ENCODE data around the gene PCNX1.

The PCNX1 gene

DNA sequence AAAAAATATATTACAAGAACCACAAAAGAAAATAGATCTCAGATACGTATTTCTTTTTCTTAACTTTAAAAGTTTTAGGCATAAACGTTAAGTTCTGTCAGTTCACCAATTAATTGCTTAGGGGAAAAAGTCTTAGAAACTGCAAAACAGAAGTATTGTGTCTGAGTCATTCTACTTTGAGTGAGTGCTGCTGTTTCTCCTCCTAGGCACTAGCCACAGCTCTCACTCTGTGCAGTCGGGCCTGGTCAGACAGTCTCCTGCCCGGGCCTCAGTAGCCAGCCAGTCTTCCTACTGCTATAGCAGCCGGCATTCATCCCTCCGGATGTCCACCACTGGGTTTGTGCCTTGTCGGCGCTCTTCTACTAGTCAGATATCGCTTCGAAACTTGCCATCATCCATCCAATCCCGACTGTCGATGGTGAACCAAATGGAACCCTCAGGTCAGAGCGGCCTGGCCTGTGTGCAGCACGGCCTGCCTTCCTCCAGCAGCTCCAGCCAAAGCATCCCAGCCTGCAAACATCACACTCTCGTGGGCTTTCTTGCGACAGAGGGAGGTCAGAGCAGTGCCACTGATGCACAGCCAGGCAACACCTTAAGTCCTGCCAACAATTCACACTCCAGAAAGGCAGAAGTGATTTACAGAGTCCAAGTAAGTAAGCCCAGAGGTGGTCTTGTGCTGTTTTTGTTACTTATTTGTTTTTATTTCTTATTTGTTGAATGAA lies 201.3 kb downstream of the PCNX1 start:
- no peak overlapping the region for H3K4me3 ChIP-seq (ENCODE audit: low read depth, low read length)
- no peaks in the 10 kb centered on the region for H3K27me3 ChIP-seq (ENCODE audit: insufficient read depth, low read length)
- no peak overlapping the region for H3K27ac ChIP-seq (ENCODE audit: low read depth, low read length)
- H3K36me3 ChIP-seq (ENCODE audit: insufficient read depth, low read length), result peaks cover 20% of the 10 kb centered on the region; the same call in 1 of the 2 replicates
- H3K4me1 ChIP-seq (ENCODE audit: control insufficient read depth, insufficient read depth, low read length, unreplicated experiment), result peaks cover 14% of the 10 kb centered on the region
- no peak overlapping the region for H2AFZ ChIP-seq (ENCODE audit: low read length, unreplicated experiment)
- no peaks in the 10 kb centered on the region for H3K79me2 ChIP-seq (ENCODE audit: control insufficient read depth, insufficient read depth, low read length, unreplicated experiment)

GRCh38 chr14:71113376-71113775 lies 206.1 kb downstream of the PCNX1 start:
- H2AFZ ChIP-seq (ENCODE audit: low read length, unreplicated experiment), result no peak overlapping the region
- no peak overlapping the region for H3K27ac ChIP-seq (ENCODE audit: low read depth, low read length)
- peaks cover 21% of the 10 kb centered on the region for H3K36me3 ChIP-seq (ENCODE audit: insufficient read depth, low read length)
- no peaks in the 10 kb centered on the region for H3K27me3 ChIP-seq (ENCODE audit: insufficient read depth, low read length)
- H3K79me2 ChIP-seq (ENCODE audit: control insufficient read depth, insufficient read depth, low read length, unreplicated experiment), result no peaks in the 10 kb centered on the region
- H3K4me3 ChIP-seq (ENCODE audit: low read depth, low read length), result no peak overlapping the region
- H3K4me1 ChIP-seq (ENCODE audit: control insufficient read depth, insufficient read depth, low read length, unreplicated experiment), result peaks cover 22% of the 10 kb centered on the region

- Histone ChIP-seq H3K27ac (ENCODE audit: low read depth, low read length) (no peak overlapping the region), H2AFZ (ENCODE audit: low read length, unreplicated experiment) (no peak overlapping the region), H3K36me3 (ENCODE audit: insufficient read depth, low read length) (peaks cover 19% of the 10 kb centered on the region), H3K27me3 (ENCODE audit: insufficient read depth, low read length) (no peaks in the 10 kb centered on the region), H3K4me3 (ENCODE audit: low read depth, low read length) (no peak overlapping the region), H3K4me1 (ENCODE audit: control insufficient read depth, insufficient read depth, low read length, unreplicated experiment) (peaks cover 30% of the 10 kb centered on the region), H3K79me2 (ENCODE audit: control insufficient read depth, insufficient read depth, low read length, unreplicated experiment) (no peaks in the 10 kb centered on the region)
Observed at GRCh38 chr14:71114565-71114964, 207.3 kb downstream of the PCNX1 start.

DNA sequence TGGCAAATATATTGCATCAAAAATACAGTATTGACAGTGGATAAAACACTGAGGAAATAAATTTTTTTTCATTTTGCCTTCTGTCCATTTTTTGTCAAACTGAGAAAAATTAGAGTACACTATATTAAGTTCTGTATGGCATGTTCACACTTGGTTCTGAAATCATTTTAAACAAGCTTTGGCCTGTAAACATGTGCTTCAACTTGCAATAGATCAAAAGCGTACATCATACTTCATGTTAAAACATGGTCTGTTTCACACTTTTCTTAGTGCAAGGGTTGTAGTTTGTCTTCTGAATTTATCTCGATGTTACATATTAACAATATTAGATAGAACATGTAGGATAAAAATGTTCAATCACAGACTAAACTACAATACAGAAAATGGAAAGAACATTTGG lies 208.0 kb downstream of the PCNX1 start:
- Histone ChIP-seq H3K27ac (ENCODE audit: low read depth, low read length) (no peak overlapping the region), H3K4me1 (ENCODE audit: control insufficient read depth, insufficient read depth, low read length, unreplicated experiment) (peaks cover 32% of the 10 kb centered on the region), H2AFZ (ENCODE audit: low read length, unreplicated experiment) (no peak overlapping the region), H3K36me3 (ENCODE audit: insufficient read depth, low read length) (peaks cover 14% of the 10 kb centered on the region), H3K27me3 (ENCODE audit: insufficient read depth, low read length) (no peaks in the 10 kb centered on the region), H3K4me3 (ENCODE audit: low read depth, low read length) (no peak overlapping the region), H3K79me2 (ENCODE audit: control insufficient read depth, insufficient read depth, low read length, unreplicated experiment) (no peaks in the 10 kb centered on the region)

DNA sequence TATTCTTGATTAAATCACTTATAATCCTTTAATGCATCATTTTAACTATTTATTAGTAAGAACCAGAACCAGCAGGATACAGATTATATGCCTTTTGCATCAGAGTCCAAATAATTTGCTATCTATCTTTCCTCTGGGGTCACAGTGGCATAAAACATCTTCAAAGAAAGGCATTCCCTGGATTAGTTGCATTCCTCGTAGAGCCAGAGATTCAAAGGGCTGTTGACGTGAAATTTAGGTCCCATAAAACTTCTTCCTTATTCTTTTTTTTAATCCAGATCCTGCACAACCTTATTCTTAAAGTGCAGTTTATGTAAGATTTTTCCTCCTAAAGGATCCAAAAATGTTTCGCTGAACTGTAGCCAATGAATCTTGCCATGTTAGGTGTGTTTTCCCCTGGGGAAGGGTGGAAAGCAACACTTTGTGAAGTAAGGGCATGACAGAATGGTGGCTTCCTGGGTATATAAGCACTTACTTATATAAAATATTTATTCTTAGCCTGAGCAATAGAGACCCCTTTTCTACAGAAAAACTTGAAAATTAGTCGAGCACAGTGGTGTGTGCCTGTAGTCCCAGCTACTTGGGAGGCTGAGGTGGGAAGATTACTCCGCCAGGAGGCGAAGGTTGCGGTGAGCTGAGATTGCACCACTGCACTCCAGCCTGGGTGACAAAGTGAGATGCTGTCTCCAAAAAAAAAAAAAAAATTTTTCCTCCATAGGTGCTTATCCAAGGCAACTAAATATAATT lies 208.7 kb downstream of the PCNX1 start:
- H3K4me1 ChIP-seq (ENCODE audit: control insufficient read depth, insufficient read depth, low read length, unreplicated experiment), result peaks cover 32% of the 10 kb centered on the region
- H3K79me2 ChIP-seq (ENCODE audit: control insufficient read depth, insufficient read depth, low read length, unreplicated experiment), result no peaks in the 10 kb centered on the region
- no peak overlapping the region for H3K27ac ChIP-seq (ENCODE audit: low read depth, low read length)
- no peak overlapping the region for H3K4me3 ChIP-seq (ENCODE audit: low read depth, low read length)
- H3K27me3 ChIP-seq (ENCODE audit: insufficient read depth, low read length), result no peaks in the 10 kb centered on the region
- peaks cover 9% of the 10 kb centered on the region for H3K36me3 ChIP-seq (ENCODE audit: insufficient read depth, low read length)
- no peak overlapping the region for H2AFZ ChIP-seq (ENCODE audit: low read length, unreplicated experiment)

DNA sequence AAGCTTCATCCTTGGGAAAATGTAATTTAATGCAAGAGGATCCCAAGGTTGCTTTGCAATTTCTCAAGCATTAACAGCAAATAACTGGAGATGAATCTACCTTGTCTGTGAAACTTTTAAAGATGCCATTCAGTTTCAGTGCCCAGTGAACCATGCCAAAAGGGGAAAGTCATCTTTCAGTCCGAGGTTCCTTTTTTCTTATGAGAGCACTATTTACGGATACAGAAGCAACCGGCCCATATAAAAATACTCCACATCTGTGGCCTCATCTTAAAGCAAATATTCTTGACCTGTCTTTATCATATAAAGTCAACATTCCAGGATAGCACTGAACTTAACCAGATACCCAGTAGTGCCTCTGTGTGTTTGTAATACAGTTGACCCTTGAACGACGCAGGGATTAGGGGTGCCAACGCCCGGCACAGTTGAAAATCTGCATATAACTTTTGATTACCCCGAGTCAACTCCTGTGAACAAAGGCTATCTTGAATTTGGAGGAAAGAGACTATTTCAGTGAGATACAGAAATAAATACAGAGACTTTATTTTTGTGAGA lies 209.4 kb downstream of the PCNX1 start:
- Histone ChIP-seq H3K79me2 (ENCODE audit: control insufficient read depth, insufficient read depth, low read length, unreplicated experiment) (no peaks in the 10 kb centered on the region), H3K27me3 (ENCODE audit: insufficient read depth, low read length) (no peaks in the 10 kb centered on the region), H3K27ac (ENCODE audit: low read depth, low read length) (no peak overlapping the region), H3K4me1 (ENCODE audit: control insufficient read depth, insufficient read depth, low read length, unreplicated experiment) (peaks cover 32% of the 10 kb centered on the region), H3K36me3 (ENCODE audit: insufficient read depth, low read length) (peaks cover 5% of the 10 kb centered on the region; the same call in 1 of the 2 replicates), H3K4me3 (ENCODE audit: low read depth, low read length) (no peak overlapping the region), H2AFZ (ENCODE audit: low read length, unreplicated experiment) (no peak overlapping the region)

DNA sequence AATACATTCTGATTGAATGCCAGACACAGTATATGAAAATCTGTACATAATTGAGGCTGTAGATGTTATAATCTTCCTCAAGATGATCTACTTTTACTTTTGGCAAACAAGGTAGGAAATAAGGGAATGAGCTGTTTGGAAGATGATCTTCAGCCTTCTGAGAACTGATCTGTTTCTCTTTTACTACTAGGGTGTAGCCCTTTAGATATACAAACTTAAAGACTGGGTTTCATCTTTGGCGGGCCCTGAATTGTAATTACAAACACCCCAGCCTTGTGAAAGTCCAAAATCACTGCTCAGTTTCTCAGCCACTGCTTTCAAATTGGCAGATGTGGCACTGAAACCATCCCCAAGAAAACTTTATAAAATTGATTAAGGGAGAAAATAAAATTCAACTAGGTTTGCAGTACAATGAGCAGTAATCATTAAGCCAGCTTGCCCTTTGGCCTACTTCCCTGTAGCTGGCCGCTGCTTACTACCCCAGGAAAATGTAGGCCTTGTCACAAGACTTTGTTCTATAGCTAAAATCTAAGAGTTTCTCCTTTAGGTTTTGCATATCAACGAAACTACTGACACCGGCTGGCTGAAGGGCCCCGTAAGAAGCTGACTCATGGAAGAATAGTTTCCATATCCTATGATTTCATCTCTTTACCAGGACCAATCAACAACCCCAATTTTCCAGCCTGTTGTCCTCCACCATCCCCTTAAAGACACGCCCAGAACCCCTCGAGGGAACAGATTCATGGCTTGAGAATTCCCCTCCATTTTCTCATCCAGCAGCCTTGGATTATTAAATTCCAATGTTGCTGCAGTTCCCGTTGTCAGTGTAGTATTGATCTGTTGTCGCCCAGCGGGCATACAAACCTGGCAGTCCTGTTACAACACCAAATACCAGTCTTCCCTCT lies 210.8 kb downstream of the PCNX1 start:
- no peaks in the 10 kb centered on the region for H3K79me2 ChIP-seq (ENCODE audit: control insufficient read depth, insufficient read depth, low read length, unreplicated experiment)
- H3K4me1 ChIP-seq (ENCODE audit: control insufficient read depth, insufficient read depth, low read length, unreplicated experiment), result peaks cover 20% of the 10 kb centered on the region
- H3K4me3 ChIP-seq (ENCODE audit: low read depth, low read length), result no peak overlapping the region
- peak overlapping the region; percentile 70 for H3K27ac ChIP-seq (ENCODE audit: low read depth, low read length)
- H2AFZ ChIP-seq (ENCODE audit: low read length, unreplicated experiment), result no peak overlapping the region
- H3K27me3 ChIP-seq (ENCODE audit: insufficient read depth, low read length), result no peaks in the 10 kb centered on the region
- H3K36me3 ChIP-seq (ENCODE audit: insufficient read depth, low read length), result peaks cover 5% of the 10 kb centered on the region; the same call in 1 of the 2 replicates

DNA sequence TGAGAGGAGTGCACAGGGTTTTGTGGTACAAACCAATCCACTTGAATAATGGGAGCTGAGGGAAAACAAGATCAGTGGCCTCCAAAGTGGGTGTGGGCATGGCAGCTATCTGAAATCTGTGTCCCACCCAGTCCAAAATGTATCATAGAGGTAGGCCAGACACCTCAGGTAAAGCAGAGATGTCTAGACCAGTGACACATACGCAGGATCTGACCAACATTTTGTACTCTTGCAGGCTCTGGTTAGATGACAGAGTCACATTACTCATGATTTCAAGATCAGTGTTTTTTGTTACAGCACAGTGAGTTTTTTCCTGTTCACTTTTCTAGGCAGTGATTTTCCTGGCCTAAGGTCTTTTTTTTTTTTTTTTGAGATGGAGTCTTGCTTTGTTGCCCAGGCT lies 211.8 kb downstream of the PCNX1 start:
- Histone ChIP-seq H3K79me2 (ENCODE audit: control insufficient read depth, insufficient read depth, low read length, unreplicated experiment) (no peaks in the 10 kb centered on the region), H3K27ac (ENCODE audit: low read depth, low read length) (peak overlapping the region; percentile 70; the same call in 1 of the 2 replicates), H3K36me3 (ENCODE audit: insufficient read depth, low read length) (peaks cover 5% of the 10 kb centered on the region; the same call in 1 of the 2 replicates), H3K4me3 (ENCODE audit: low read depth, low read length) (no peak overlapping the region), H3K27me3 (ENCODE audit: insufficient read depth, low read length) (no peaks in the 10 kb centered on the region), H2AFZ (ENCODE audit: low read length, unreplicated experiment) (no peak overlapping the region), H3K4me1 (ENCODE audit: control insufficient read depth, insufficient read depth, low read length, unreplicated experiment) (peaks cover 19% of the 10 kb centered on the region)

- H3K4me1 ChIP-seq (ENCODE audit: control insufficient read depth, insufficient read depth, low read length, unreplicated experiment), result peaks cover 19% of the 10 kb centered on the region
- no peaks in the 10 kb centered on the region for H3K27me3 ChIP-seq (ENCODE audit: insufficient read depth, low read length)
- no peaks in the 10 kb centered on the region for H3K79me2 ChIP-seq (ENCODE audit: control insufficient read depth, insufficient read depth, low read length, unreplicated experiment)
- no peak overlapping the region for H2AFZ ChIP-seq (ENCODE audit: low read length, unreplicated experiment)
- no peak overlapping the region for H3K4me3 ChIP-seq (ENCODE audit: low read depth, low read length)
- H3K36me3 ChIP-seq (ENCODE audit: insufficient read depth, low read length), result peaks cover 5% of the 10 kb centered on the region; the same call in 1 of the 2 replicates
- no peak overlapping the region for H3K27ac ChIP-seq (ENCODE audit: low read depth, low read length)
Observed at GRCh38 chr14:71119832-71120231, 212.6 kb downstream of the PCNX1 start.

- no peak overlapping the region for H3K4me3 ChIP-seq (ENCODE audit: low read depth, low read length)
- H3K36me3 ChIP-seq (ENCODE audit: insufficient read depth, low read length), result no peaks in the 10 kb centered on the region
- H2AFZ ChIP-seq (ENCODE audit: low read length, unreplicated experiment), result no peak overlapping the region
- no peak overlapping the region for H3K27ac ChIP-seq (ENCODE audit: low read depth, low read length)
- H3K4me1 ChIP-seq (ENCODE audit: control insufficient read depth, insufficient read depth, low read length, unreplicated experiment), result peaks cover 19% of the 10 kb centered on the region
- H3K79me2 ChIP-seq (ENCODE audit: control insufficient read depth, insufficient read depth, low read length, unreplicated experiment), result no peaks in the 10 kb centered on the region
- H3K27me3 ChIP-seq (ENCODE audit: insufficient read depth, low read length), result no peaks in the 10 kb centered on the region
Observed at GRCh38 chr14:71121001-71121400, 213.7 kb downstream of the PCNX1 start.
